ENCODE data around the gene RCAN1.

- TF ChIP-seq ZNF416 (tag by site-specific recombination; IDR thresholded peaks at IDR 0.05) (no peak), YY1 (tag by site-specific recombination; IDR thresholded peaks at IDR 0.05) (no peak), ZBTB17 (tag by site-specific recombination; IDR thresholded peaks at IDR 0.05) (no peak), ZNF146 (tag by site-specific recombination; IDR thresholded peaks at IDR 0.05) (no peak), ZBTB26 (tag by site-specific recombination; optimal IDR thresholded peaks at IDR 0.05) (no peak), ZNF776 (tag by site-specific recombination; IDR thresholded peaks at IDR 0.05; ENCODE audit: borderline replicate concordance) (no peak), ZNF548 (tag by site-specific recombination; IDR thresholded peaks at IDR 0.05) (no peak), SP2 (tag by site-specific recombination; IDR thresholded peaks at IDR 0.05) (no peak), ZNF624 (tag by site-specific recombination; IDR thresholded peaks at IDR 0.05) (no peak), MZF1 (tag by site-specific recombination; IDR thresholded peaks at IDR 0.05; ENCODE audit: borderline replicate concordance) (no peak), ZSCAN30 (tag by site-specific recombination; IDR thresholded peaks at IDR 0.05) (no peak), MYNN (tag by site-specific recombination; IDR thresholded peaks at IDR 0.05; ENCODE audit: borderline replicate concordance) (no peak)
- TF ChIP-seq, protein P1, sequence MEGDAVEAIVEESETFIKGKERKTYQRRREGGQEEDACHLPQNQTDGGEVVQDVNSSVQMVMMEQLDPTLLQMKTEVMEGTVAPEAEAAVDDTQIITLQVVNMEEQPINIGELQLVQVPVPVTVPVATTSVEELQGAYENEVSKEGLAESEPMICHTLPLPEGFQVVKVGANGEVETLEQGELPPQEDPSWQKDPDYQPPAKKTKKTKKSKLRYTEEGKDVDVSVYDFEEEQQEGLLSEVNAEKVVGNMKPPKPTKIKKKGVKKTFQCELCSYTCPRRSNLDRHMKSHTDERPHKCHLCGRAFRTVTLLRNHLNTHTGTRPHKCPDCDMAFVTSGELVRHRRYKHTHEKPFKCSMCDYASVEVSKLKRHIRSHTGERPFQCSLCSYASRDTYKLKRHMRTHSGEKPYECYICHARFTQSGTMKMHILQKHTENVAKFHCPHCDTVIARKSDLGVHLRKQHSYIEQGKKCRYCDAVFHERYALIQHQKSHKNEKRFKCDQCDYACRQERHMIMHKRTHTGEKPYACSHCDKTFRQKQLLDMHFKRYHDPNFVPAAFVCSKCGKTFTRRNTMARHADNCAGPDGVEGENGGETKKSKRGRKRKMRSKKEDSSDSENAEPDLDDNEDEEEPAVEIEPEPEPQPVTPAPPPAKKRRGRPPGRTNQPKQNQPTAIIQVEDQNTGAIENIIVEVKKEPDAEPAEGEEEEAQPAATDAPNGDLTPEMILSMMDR (tag by site-specific recombination; IDR thresholded peaks at IDR 0.05), result peak; percentile 59; the same call in 1 of the 2 replicates
- TF ChIP-seq, protein P2, sequence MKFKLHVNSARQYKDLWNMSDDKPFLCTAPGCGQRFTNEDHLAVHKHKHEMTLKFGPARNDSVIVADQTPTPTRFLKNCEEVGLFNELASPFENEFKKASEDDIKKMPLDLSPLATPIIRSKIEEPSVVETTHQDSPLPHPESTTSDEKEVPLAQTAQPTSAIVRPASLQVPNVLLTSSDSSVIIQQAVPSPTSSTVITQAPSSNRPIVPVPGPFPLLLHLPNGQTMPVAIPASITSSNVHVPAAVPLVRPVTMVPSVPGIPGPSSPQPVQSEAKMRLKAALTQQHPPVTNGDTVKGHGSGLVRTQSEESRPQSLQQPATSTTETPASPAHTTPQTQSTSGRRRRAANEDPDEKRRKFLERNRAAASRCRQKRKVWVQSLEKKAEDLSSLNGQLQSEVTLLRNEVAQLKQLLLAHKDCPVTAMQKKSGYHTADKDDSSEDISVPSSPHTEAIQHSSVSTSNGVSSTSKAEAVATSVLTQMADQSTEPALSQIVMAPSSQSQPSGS (tag by site-specific recombination; IDR thresholded peaks at IDR 0.05; ENCODE audit: low read depth), result no peak
These were observed 104.5 kb downstream of the RCAN1 start for GRCh38 chr21:34510148-34511142.
